Placental epithelial cell (primary cell): Measurements from ENCODE around the gene MPL. TPM values are rescaled to one million over a fixed set of nuclear protein-coding genes. Genes with fewer than 3 reads are reported as not detected.

Experiments
- total RNA-seq: library from RNA; depleted of rRNA; stranded (reverse); fragments of >200 nt; gene quantifications from 2 replicates; pipeline ENCODE4 v1.2.3, GENCODE V29; 2012

Gene MPL
- total RNA-seq = 0.11 TPM in 1 of 2 replicates, not detected in the other

GRCh38 chr1:43337588-43337987 is at the start of gene MPL:
MPL (plus strand) TSS chr1:43337818; CDS start chr1:43337849, 31 bp downstream.

GRCh38 chr1:43300378-43301094 is 37.1 kb upstream of the MPL start, which contains the start of gene TIE1:
TIE1 (plus strand) TSS chr1:43300982; CDS start chr1:43301072, 90 bp downstream.

GRCh38 chr1:43358746-43359693 is 21.4 kb downstream of the MPL start, which contains the start of gene CDC20:
CDC20 (plus strand) TSS chr1:43358981; CDS start chr1:43359216, 235 bp downstream.

GRCh38 chr1:43367904-43368645 is 30.5 kb downstream of the MPL start, which contains the start of gene ELOVL1:
ELOVL1 (minus strand) TSS chr1:43368011; CDS start chr1:43365609, 2,402 bp downstream.

GRCh38 chr1:43389326-43390313 is 52.0 kb downstream of the MPL start, which contains the start of the genes MED8 and SZT2:
MED8 (minus strand) TSS chr1:43389800; CDS start chr1:43389764, 36 bp downstream.
SZT2 (plus strand) TSS chr1:43389899; CDS start chr1:43389969, 70 bp downstream.

Other genes starting within 250 kb of the MPL start
- 52.2 and 84.0 TPM in 2 replicates for gene EBNA1BP2, start 165.5 kb upstream of the MPL start, total RNA-seq
- 0.22 and 0.39 TPM in 2 replicates for gene CFAP57, start 165.5 kb upstream of the MPL start, total RNA-seq
- not detected in 2 replicates for gene TMEM125, start 67.8 kb upstream of the MPL start, total RNA-seq
- 0.39 and 1.4 TPM in 2 replicates for gene C1orf210, start 52.2 kb upstream of the MPL start, total RNA-seq
- not detected in 2 replicates for gene TIE1, start 36.8 kb upstream of the MPL start, total RNA-seq
- gene CDC20, start 21.2 kb downstream of the MPL start, total RNA-seq = 6.7 and 33.5 TPM in 2 replicates
- gene ELOVL1, start 30.2 kb downstream of the MPL start, total RNA-seq = 45.5 and 99.6 TPM in 2 replicates
- gene MED8, start 52.0 kb downstream of the MPL start, total RNA-seq = 42.4 and 58.9 TPM in 2 replicates
- 38.4 and 45.5 TPM in 2 replicates for gene SZT2, start 52.1 kb downstream of the MPL start, total RNA-seq
- 31.8 and 54.6 TPM in 2 replicates for gene HYI, start 116.1 kb downstream of the MPL start, total RNA-seq
- gene PTPRF, start 193.1 kb downstream of the MPL start, total RNA-seq = 145 and 161 TPM in 2 replicates